ENCODE measurements around the gene RSRC2. TPM values are rescaled to one million over a fixed set of nuclear protein-coding genes. Genes with fewer than 3 reads are reported as not detected.
A peak's percentile ranks its signal among the peaks of the same experiment; 100 is the strongest.

RSRC2 gene
- total RNA-seq, 6 experiments from 2014 or later, result 17.6 to 27.7 (median 23.4) TPM

DNA sequence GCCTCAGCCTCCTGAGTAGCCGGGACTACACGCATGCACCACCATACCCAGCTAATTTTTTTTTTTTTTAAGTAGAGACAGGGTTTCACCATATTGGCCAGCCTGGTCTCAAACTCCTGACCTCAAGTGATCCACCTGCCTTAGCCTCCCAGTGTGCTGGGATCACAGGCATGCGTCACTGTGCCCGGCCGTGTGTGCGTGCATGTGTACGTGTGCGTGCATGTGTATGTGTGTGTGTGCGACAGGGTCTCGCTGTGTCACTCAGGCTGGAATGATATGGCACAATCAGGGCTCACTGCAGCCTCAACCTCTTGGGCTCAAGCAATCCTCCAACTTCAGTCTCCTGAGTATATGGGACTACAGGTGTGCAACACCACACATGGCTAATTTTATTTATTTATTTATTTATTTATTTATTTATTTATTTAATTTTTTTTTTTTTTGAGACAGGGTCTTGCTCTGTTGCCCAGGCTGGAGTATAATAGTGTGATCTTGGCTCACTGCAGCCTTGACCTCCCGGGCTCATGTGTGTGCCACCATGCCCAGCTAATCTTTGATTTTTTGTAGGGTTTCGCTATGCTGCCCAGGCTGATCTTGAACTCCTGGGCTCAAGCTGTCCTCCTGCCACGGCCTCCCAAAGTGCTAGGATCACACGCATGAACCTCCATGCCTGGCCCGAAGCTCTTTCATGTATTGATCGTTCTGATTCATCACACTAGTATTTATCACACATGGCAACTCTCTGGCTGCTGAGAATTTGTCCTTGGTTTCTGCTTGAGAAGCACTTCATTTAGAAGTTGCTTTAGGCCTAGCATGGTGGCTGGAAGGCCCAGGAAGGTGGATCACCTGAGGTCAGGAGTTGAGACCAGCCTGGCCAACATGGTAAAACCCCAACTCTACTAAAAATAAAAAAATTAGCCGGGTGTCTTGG is 68.4 kb downstream of the RSRC2 start:
- peak in 1 of 3 donors; percentile 9 for DNase-seq
- Histone ChIP-seq H3K4me1 (peaks cover 0 to 7% (median 0%) of the 10 kb centered on the region in 4 donors), H3K27me3 (no peaks in the 10 kb centered on the region), H3K27ac (no peak overlapping the region), H3K9me3 (no peaks in the 10 kb centered on the region), H3K4me3 (no peak overlapping the region), H3K36me3 (no peaks in the 10 kb centered on the region)
- 89% methylated on average over 9 of the region's 17 CpGs for WGBS (ENCODE audit: insufficient coverage, low coverage, low lambda C conversion rate, missing lambda C conversion rate)
- intact Hi-C loops (cut with DNase I), result no loop called here
- TF ChIP-seq CTCF (IDR thresholded peaks at IDR 0.05) (no peak), POLR2A (IDR thresholded peaks at IDR 0.05) (no peak)
- no peak for ATAC-seq

GRCh38 chr12:122457627-122458026 is 69.1 kb downstream of the RSRC2 start:
- ATAC-seq (no peak), DNase-seq (no peak)
- H3K27ac ChIP-seq, result no peak overlapping the region
- H3K36me3 ChIP-seq, result no peaks in the 10 kb centered on the region
- intact Hi-C loops (cut with DNase I), result no loop called here
- peaks cover 0 to 7% (median 0%) of the 10 kb centered on the region in 4 donors for H3K4me1 ChIP-seq
- H3K4me3 ChIP-seq, result no peak overlapping the region
- no peaks in the 10 kb centered on the region for H3K27me3 ChIP-seq
- no peaks in the 10 kb centered on the region for H3K9me3 ChIP-seq
- no peak for TF ChIP-seq CTCF (IDR thresholded peaks at IDR 0.05)
- WGBS (ENCODE audit: insufficient coverage, low coverage, low lambda C conversion rate, missing lambda C conversion rate), result 80% methylated on average over 2 of the region's 2 CpGs

GRCh38 chr12:122454739-122455138 is 72.0 kb downstream of the RSRC2 start:
- H3K9me3 ChIP-seq, result no peaks in the 10 kb centered on the region
- H3K36me3 ChIP-seq, result no peaks in the 10 kb centered on the region
- DNase-seq (no peak), ATAC-seq (no peak)
- TF ChIP-seq CTCF (IDR thresholded peaks at IDR 0.05) (no peak), POLR2A (IDR thresholded peaks at IDR 0.05) (no peak)
- H3K27ac ChIP-seq, result no peak overlapping the region
- intact Hi-C loops (cut with DNase I), result no loop called here
- H3K4me1 ChIP-seq, result peaks cover 0 to 7% (median 0%) of the 10 kb centered on the region in 4 donors
- H3K27me3 ChIP-seq, result no peaks in the 10 kb centered on the region
- no peak overlapping the region for H3K4me3 ChIP-seq
- WGBS (ENCODE audit: insufficient coverage, low coverage, low lambda C conversion rate, missing lambda C conversion rate), result 71% methylated on average over 6 of the region's 6 CpGs

- no peak overlapping the region for H3K27ac ChIP-seq
- WGBS (ENCODE audit: insufficient coverage, low coverage, low lambda C conversion rate, missing lambda C conversion rate), result 97% methylated on average over 8 of the region's 12 CpGs
- no peak overlapping the region for H3K4me3 ChIP-seq
- intact Hi-C loops (cut with DNase I), result no loop called here
- no peak for DNase-seq
- ATAC-seq, result no peak
- peaks cover 0 to 3% (median 0%) of the 10 kb centered on the region in 4 donors for H3K4me1 ChIP-seq
- H3K36me3 ChIP-seq, result no peaks in the 10 kb centered on the region
- no peak for TF ChIP-seq CTCF (IDR thresholded peaks at IDR 0.05)
- no peak for TF ChIP-seq POLR2A (IDR thresholded peaks at IDR 0.05)
- H3K27me3 ChIP-seq, result no peaks in the 10 kb centered on the region
- no peaks in the 10 kb centered on the region for H3K9me3 ChIP-seq
Measured at GRCh38 chr12:122454250-122454721, 72.5 kb downstream of the RSRC2 start.

Small RNA genes lying within 50 kb of the gene (small RNA-seq; reads per million reads assigned to genes)
- 0 reads per million in 2 experiments for gene AC026333.1
- 0 reads per million in 2 experiments for gene RF00411

Other genes starting within 250 kb of the RSRC2 start
- 10 to 100 TPM; 35.4 to 63.4 (median 43.1) TPM for gene CLIP1, start 104.3 kb downstream of the RSRC2 start, total RNA-seq
- 10 to 100 TPM in 2 of 6 experiments, 1 to 10 TPM in 4; 8.5 to 13.0 (median 9.3) TPM for gene ZCCHC8, start 26.0 kb downstream of the RSRC2 start, total RNA-seq
- gene KNTC1, start 313 bp upstream of the RSRC2 start, total RNA-seq, result 10 to 100 TPM in 1 of 6 experiments, 1 to 10 TPM in 5; 2.1 to 10.7 (median 3.5) TPM
- gene HCAR2, start 176.4 kb upstream of the RSRC2 start, total RNA-seq, result 1 to 10 TPM in 1 of 6 experiments, under 1 TPM in 3, not detected in 2; 0.14 to 4.5 (median 0.41) TPM
- 1 to 10 TPM in 1 of 6 experiments, under 1 TPM in 3, not detected in 2; 0.11 to 4.2 (median 0.36) TPM for gene HCAR3, start 189.9 kb upstream of the RSRC2 start, total RNA-seq
- gene HCAR1, start 203.9 kb upstream of the RSRC2 start, total RNA-seq, result not detected
- gene DENR, start 225.9 kb upstream of the RSRC2 start, total RNA-seq, result 10 to 100 TPM; 11.3 to 18.2 (median 14.5) TPM
- under 1 TPM in 5 of 6 experiments, not detected in 1; 0.07 to 0.35 (median 0.12) TPM for gene CCDC62, start 247.6 kb upstream of the RSRC2 start, total RNA-seq